DMS 273 treated with DMSO at 0.1 percent for 48 hours (cell line): Measurements from ENCODE around the gene FOLR1.
A peak's percentile ranks its signal among the peaks of the same experiment; 100 is the strongest.
"Not testable (repeated sequence)": the region's sequence is repeated elsewhere in the genome, so short reads cannot be mapped to it uniquely, and the experiment has no call there.

ENCODE experiments used
- DNase-seq: peaks from one replicate; lab custom pipeline; 2025; lab: John Stamatoyannopoulos, UW

FOLR1 gene

GRCh38 chr11:72181553-72181958 lies 10.4 kb upstream of the FOLR1 start:
- DNase-seq = not testable (repeated sequence)

- no peak for DNase-seq
Observed at GRCh38 chr11:72188267-72188666, 3.7 kb upstream of the FOLR1 start.

GRCh38 chr11:72189455-72190250 lies 2.3 kb upstream of the FOLR1 start:
- no peak for DNase-seq

- no peak for DNase-seq
Observed at GRCh38 chr11:72190631-72191071, 1.3 kb upstream of the FOLR1 start.

GRCh38 chr11:72195518-72196270 lies 3.8 kb downstream of the FOLR1 start:
- no peak for DNase-seq

- not testable (repeated sequence) for DNase-seq
Observed at GRCh38 chr11:72201445-72201844, 9.5 kb downstream of the FOLR1 start.

- no peak for DNase-seq
Observed at GRCh38 chr11:72202571-72202970, 10.6 kb downstream of the FOLR1 start.

- no peak for DNase-seq
Observed at GRCh38 chr11:72203163-72203562, 11.2 kb downstream of the FOLR1 start.

- DNase-seq = no peak
Observed at GRCh38 chr11:72204886-72205285, 12.9 kb downstream of the FOLR1 start.

- not testable (repeated sequence) for DNase-seq
Observed at GRCh38 chr11:72206794-72207193, 14.9 kb downstream of the FOLR1 start.

GRCh38 chr11:72208281-72208680 lies 16.3 kb downstream of the FOLR1 start:
- no peak for DNase-seq

GRCh38 chr11:72209101-72209500 lies 17.2 kb downstream of the FOLR1 start:
- DNase-seq = no peak

GRCh38 chr11:72216638-72217037 lies 24.7 kb downstream of the FOLR1 start, which contains the start of gene FOLR2:
Gene FOLR2 (plus strand): TSS chr11:72216794. CDS start chr11:72218585, 1,791 bp downstream.
- DNase-seq = no peak

GRCh38 chr11:72217841-72218240 lies 25.9 kb downstream of the FOLR1 start:
- DNase-seq = no peak

GRCh38 chr11:72218251-72218745 lies 26.4 kb downstream of the FOLR1 start:
- no peak for DNase-seq

GRCh38 chr11:72220696-72221363 lies 28.9 kb downstream of the FOLR1 start:
- DNase-seq = no peak

- DNase-seq = no peak
Observed at GRCh38 chr11:72221386-72222075, 29.6 kb downstream of the FOLR1 start.

- DNase-seq = no peak
Observed at GRCh38 chr11:72222106-72222891, 30.4 kb downstream of the FOLR1 start.

- DNase-seq = peak; percentile 58
Observed at GRCh38 chr11:72222907-72223614, 31.1 kb downstream of the FOLR1 start.
